ENCODE results near the gene MDFI. TPM values are rescaled to one million over a fixed set of nuclear protein-coding genes. Genes with fewer than 3 reads are reported as not detected.

MDFI gene
- total RNA-seq, 2 experiments from 2014 or later: not detected

DNA sequence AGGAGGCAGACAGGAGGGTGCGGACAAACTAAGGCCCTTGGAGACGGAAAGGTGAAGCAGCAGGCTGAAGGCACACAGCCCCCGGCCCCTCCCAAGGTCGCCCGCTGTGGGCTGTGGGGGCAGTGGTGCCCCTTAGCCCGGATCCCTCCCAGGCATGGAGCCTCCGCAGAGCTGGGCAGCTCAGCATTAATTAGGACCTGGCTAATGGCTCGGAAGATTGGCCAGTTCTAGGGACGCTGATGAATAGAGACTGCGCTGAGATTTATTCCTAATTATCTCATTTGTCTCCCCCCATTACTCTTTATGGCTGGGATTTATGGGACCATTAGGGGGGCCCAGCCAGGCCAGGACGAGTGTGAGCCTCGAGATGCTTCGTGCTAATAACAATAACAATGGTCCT, 20.4 kb downstream of the MDFI start:
- ChIA-PET POLR2A (no interaction called here), CTCF (no interaction called here)
- Mint-ChIP-seq H3K4me3 (no peak overlapping the region), H3K27me3 (peaks cover 46% of the 10 kb centered on the region), H3K27ac (no peak overlapping the region), H3K4me1 (ENCODE audit: low read depth) (no peaks in the 10 kb centered on the region), H3K36me3 (ENCODE audit: low read depth) (no peaks in the 10 kb centered on the region), H3K9me3 (no peaks in the 10 kb centered on the region)
- Histone ChIP-seq H3K9me3 (ENCODE audit: control insufficient read depth in 1 of 2, insufficient read depth in 1 of 2, low read length in 2 of 2) (peaks cover 0 to 3% of the 10 kb centered on the region in 2 experiments), H3K27ac (ENCODE audit: low read depth in 1 of 2, low read length in 2 of 2) (no peak overlapping the region), H3K4me1 (ENCODE audit: insufficient read depth, low read length) (no peaks in the 10 kb centered on the region), H3K36me3 (ENCODE audit: insufficient read depth, low read length) (no peaks in the 10 kb centered on the region), H3K4me3 (ENCODE audit: low read length) (no peak overlapping the region), H3K27me3 (ENCODE audit: control insufficient read depth in 1 of 2, insufficient read depth in 2 of 2, low read length in 2 of 2) (peaks cover 6 to 7% of the 10 kb centered on the region in 2 experiments)
- ATAC-seq (ENCODE audit: poor library complexity) (no peak), DNase-seq (no peak)
- intact Hi-C loops (cut with DNase I, micrococcal nuclease): no loop called here
- TF ChIP-seq, protein P1, sequence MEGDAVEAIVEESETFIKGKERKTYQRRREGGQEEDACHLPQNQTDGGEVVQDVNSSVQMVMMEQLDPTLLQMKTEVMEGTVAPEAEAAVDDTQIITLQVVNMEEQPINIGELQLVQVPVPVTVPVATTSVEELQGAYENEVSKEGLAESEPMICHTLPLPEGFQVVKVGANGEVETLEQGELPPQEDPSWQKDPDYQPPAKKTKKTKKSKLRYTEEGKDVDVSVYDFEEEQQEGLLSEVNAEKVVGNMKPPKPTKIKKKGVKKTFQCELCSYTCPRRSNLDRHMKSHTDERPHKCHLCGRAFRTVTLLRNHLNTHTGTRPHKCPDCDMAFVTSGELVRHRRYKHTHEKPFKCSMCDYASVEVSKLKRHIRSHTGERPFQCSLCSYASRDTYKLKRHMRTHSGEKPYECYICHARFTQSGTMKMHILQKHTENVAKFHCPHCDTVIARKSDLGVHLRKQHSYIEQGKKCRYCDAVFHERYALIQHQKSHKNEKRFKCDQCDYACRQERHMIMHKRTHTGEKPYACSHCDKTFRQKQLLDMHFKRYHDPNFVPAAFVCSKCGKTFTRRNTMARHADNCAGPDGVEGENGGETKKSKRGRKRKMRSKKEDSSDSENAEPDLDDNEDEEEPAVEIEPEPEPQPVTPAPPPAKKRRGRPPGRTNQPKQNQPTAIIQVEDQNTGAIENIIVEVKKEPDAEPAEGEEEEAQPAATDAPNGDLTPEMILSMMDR (IDR thresholded peaks at IDR 0.05): no peak

DNA sequence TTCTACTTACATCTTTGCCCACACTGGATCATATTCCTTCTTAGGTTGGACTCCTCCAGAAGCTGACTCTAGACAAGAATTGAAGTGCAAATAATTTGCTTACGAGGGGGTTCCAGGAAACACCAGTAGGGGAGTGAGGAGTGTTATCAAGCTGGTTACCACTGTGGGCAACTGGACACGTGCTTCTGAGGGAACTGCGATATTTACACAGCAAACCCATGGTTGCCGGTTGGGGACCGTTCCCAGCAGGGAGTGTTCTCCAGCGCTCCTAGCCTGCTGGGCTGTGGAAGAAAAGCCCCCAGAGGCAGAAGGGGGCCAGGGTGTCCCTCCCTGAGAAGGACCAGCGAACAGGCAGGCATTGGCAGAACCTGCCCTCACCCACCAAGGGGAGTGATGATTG, 21.7 kb downstream of the MDFI start:
- no peaks in the 10 kb centered on the region for H3K36me3 Mint-ChIP-seq (ENCODE audit: low read depth)
- DNase-seq: no peak
- CTCF ChIA-PET: interaction anchor here (0.6 kb wide), 1 partner anchor 12 kb away, joined by 6 read pairs; no protein-coding TSS in a partner anchor

DNA sequence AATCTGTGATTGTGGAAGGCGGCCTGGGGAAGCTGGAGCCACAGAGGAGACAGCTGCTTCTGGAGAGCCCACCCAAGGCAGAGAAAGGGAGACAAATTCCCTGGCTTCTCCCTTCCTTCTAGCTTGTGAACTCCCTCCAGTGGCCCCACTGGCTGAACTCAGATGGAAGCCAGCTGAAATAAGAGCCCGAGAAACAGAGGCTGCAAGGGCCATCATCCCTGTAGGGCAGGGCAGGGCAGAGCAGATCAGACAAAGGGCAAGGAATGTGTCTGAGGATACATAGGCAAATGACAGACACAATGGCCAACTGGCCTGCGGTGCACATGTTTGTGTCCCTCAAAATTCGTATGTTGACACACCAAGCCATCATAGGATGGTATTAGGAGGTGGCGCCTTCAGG, 25.3 kb downstream of the MDFI start:
- CTCF ChIA-PET: no interaction called here
- peaks cover 21% of the 10 kb centered on the region for H3K27me3 Mint-ChIP-seq
- Histone ChIP-seq H3K4me3 (ENCODE audit: low read length) (no peak overlapping the region), H3K4me1 (ENCODE audit: insufficient read depth, low read length) (no peaks in the 10 kb centered on the region), H3K36me3 (ENCODE audit: insufficient read depth, low read length) (no peaks in the 10 kb centered on the region), H3K27ac (ENCODE audit: low read depth in 1 of 2, low read length in 2 of 2) (no peak overlapping the region), H3K27me3 (ENCODE audit: control insufficient read depth in 1 of 2, insufficient read depth in 2 of 2, low read length in 2 of 2) (peaks cover under 1 to 7% of the 10 kb centered on the region in 2 experiments), H3K9me3 (ENCODE audit: control insufficient read depth in 1 of 2, insufficient read depth in 1 of 2, low read length in 2 of 2) (no peaks in the 10 kb centered on the region)
- intact Hi-C loops (cut with DNase I, micrococcal nuclease): no loop called here
- ATAC-seq (ENCODE audit: poor library complexity) (no peak), DNase-seq (no peak)
- no peaks in the 10 kb centered on the region for H3K9me3 Mint-ChIP-seq
- no peak overlapping the region for H3K27ac Mint-ChIP-seq
- POLR2A ChIA-PET: no interaction called here
- H3K4me3 Mint-ChIP-seq: no peak overlapping the region
- TF ChIP-seq, protein P1 (IDR thresholded peaks at IDR 0.05): no peak
- no peaks in the 10 kb centered on the region for H3K4me1 Mint-ChIP-seq (ENCODE audit: low read depth)
- H3K36me3 Mint-ChIP-seq (ENCODE audit: low read depth): no peaks in the 10 kb centered on the region

More for the DNA sequence above, 21.7 kb downstream of the MDFI start:
- TF ChIP-seq, protein P1 (IDR thresholded peaks at IDR 0.05): no peak
- ATAC-seq (ENCODE audit: poor library complexity): no peak
- Histone ChIP-seq H3K4me1 (ENCODE audit: insufficient read depth, low read length) (no peaks in the 10 kb centered on the region), H3K9me3 (ENCODE audit: control insufficient read depth in 1 of 2, insufficient read depth in 1 of 2, low read length in 2 of 2) (peaks cover 0 to 3% of the 10 kb centered on the region in 2 experiments), H3K27ac (ENCODE audit: low read depth in 1 of 2, low read length in 2 of 2) (no peak overlapping the region), H3K27me3 (ENCODE audit: control insufficient read depth in 1 of 2, insufficient read depth in 2 of 2, low read length in 2 of 2) (peaks cover 6 to 7% of the 10 kb centered on the region in 2 experiments), H3K4me3 (ENCODE audit: low read length) (no peak overlapping the region), H3K36me3 (ENCODE audit: insufficient read depth, low read length) (no peaks in the 10 kb centered on the region)
- Mint-ChIP-seq H3K27ac (no peak overlapping the region), H3K27me3 (peaks cover 46% of the 10 kb centered on the region), H3K9me3 (no peaks in the 10 kb centered on the region), H3K4me1 (ENCODE audit: low read depth) (no peaks in the 10 kb centered on the region), H3K4me3 (no peak overlapping the region)
- intact Hi-C loops (cut with DNase I, micrococcal nuclease): no loop called here
- POLR2A ChIA-PET: no interaction called here

All from CD4-positive, alpha-beta T cell (primary cell).